ENCODE measurements around the gene PDZRN3. TPM values are rescaled to one million over a fixed set of nuclear protein-coding genes. Genes with fewer than 3 reads are reported as not detected.
A peak's percentile ranks its signal among the peaks of the same experiment; 100 is the strongest.

PDZRN3 gene
- total and polyA plus RNA-seq, 3 experiments from 2014 or later = not detected

GRCh38 chr3:73556520-73557372 lies 68.0 kb downstream of the PDZRN3 start:
- Mint-ChIP-seq H3K4me1 (no peaks in the 10 kb centered on the region), H3K27ac (no peak overlapping the region), H3K4me3 (no peak overlapping the region), H3K9me3 (peaks cover 0 to 5% (median 0%) of the 10 kb centered on the region in 5 donors), H3K27me3 (peaks cover 0 to 2% of the 10 kb centered on the region in 2 donors), H3K36me3 (no peaks in the 10 kb centered on the region)
- H3K27ac ChIP-seq (ENCODE audit: low read depth, low read length) = no peak overlapping the region
- no peak for DNase-seq
- H3K36me3 ChIP-seq (ENCODE audit: insufficient read depth, low read length) = no peaks in the 10 kb centered on the region
- no peaks in the 10 kb centered on the region for H3K4me1 ChIP-seq (ENCODE audit: insufficient read depth, low read length)
- H3K4me3 ChIP-seq (ENCODE audit: low read length) = no peak overlapping the region
- no peaks in the 10 kb centered on the region for H3K27me3 ChIP-seq (ENCODE audit: insufficient read depth, low read length, poor library complexity, severe bottlenecking)
- ChIA-PET POLR2A (no interaction called here), CTCF (no interaction called here)
- no peaks in the 10 kb centered on the region for H3K9me3 ChIP-seq (ENCODE audit: low read length)

DNA sequence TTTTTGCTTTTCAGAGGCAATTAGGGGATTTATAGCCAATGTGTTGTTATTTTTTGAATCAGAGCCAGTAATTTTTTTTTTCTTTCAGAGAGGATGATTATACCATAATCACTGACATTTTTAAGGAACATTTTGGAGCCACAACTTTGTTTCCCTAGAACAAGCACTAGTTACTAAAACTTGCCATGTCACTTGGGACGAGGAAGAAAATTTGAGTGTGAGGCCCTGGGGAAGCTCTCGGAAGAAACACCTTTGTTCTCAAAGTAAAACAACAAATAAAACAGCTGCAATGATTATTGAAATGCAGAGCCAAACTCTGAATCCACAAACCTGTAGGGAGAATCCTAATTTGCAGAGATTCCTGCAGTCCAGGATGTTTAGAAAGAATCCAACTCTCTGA lies 69.7 kb downstream of the PDZRN3 start:
- H3K9me3 ChIP-seq (ENCODE audit: low read length) = no peaks in the 10 kb centered on the region
- no peaks in the 10 kb centered on the region for H3K27me3 ChIP-seq (ENCODE audit: insufficient read depth, low read length, poor library complexity, severe bottlenecking)
- Mint-ChIP-seq H3K9me3 (peaks cover 0 to 4% (median 0%) of the 10 kb centered on the region in 5 donors), H3K4me3 (no peak overlapping the region), H3K27me3 (peaks cover 0 to 2% of the 10 kb centered on the region in 2 donors), H3K4me1 (no peaks in the 10 kb centered on the region), H3K27ac (no peak overlapping the region), H3K36me3 (no peaks in the 10 kb centered on the region)
- CTCF ChIA-PET = no interaction called here
- no peak overlapping the region for H3K27ac ChIP-seq (ENCODE audit: low read depth, low read length)
- POLR2A ChIA-PET = no interaction called here
- DNase-seq = no peak
- H3K4me3 ChIP-seq (ENCODE audit: low read length) = no peak overlapping the region
- H3K4me1 ChIP-seq (ENCODE audit: insufficient read depth, low read length) = no peaks in the 10 kb centered on the region
- no peaks in the 10 kb centered on the region for H3K36me3 ChIP-seq (ENCODE audit: insufficient read depth, low read length)

DNA sequence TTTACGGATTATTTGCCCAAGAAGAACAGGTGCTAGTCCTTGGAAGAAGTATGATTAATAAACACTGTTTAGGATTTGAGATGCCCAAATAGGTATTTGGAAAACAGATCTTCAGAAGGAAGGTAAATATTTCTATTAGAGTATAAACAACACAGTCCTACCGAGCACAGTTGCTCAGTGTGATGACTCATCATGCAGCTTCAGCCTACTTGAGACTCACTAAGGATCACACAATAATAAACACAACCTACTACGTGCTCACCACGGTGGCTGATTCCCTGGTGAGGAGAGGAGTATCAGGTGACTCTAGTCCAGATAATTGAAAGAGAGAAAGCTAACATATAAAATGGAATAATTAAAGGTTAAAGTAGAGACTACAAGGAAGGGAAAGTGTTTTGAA lies 72.0 kb downstream of the PDZRN3 start:
- no peaks in the 10 kb centered on the region for H3K36me3 Mint-ChIP-seq

DNA sequence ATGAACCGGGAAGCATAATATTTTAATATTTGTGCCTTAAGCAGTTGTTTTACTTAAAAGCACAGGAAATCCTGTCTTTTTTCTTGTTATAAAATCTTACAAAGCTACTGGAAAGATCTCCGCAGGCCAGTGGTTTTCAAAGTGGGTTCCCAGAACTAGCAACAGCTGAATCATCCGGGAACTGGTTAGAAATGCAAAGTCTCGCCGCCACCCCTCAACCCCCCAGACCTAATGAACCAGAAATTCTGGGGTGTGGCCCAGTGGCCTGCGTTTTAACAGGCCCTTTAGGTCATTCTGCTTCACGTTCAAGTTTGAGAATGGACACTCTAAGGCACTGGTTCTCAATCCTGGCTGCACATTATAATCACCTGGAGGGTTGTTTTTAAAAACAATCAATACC lies 74.7 kb downstream of the PDZRN3 start:
- no peak for DNase-seq
- ChIA-PET POLR2A (no interaction called here), CTCF (no interaction called here)
- Histone ChIP-seq H3K27ac (ENCODE audit: low read depth, low read length) (no peak overlapping the region), H3K9me3 (ENCODE audit: low read length) (no peaks in the 10 kb centered on the region), H3K36me3 (ENCODE audit: insufficient read depth, low read length) (no peaks in the 10 kb centered on the region), H3K4me1 (ENCODE audit: insufficient read depth, low read length) (no peaks in the 10 kb centered on the region), H3K27me3 (ENCODE audit: insufficient read depth, low read length, poor library complexity, severe bottlenecking) (no peaks in the 10 kb centered on the region), H3K4me3 (ENCODE audit: low read length) (no peak overlapping the region)
- Mint-ChIP-seq H3K27ac (no peak overlapping the region), H3K4me3 (no peak overlapping the region), H3K9me3 (peaks cover 0 to 4% (median 0%) of the 10 kb centered on the region in 5 donors), H3K36me3 (no peaks in the 10 kb centered on the region), H3K27me3 (peaks cover 0 to 2% of the 10 kb centered on the region in 2 donors), H3K4me1 (no peaks in the 10 kb centered on the region)

More for the DNA sequence above, 72.0 kb downstream of the PDZRN3 start:
- Histone ChIP-seq H3K27ac (ENCODE audit: low read depth, low read length) (no peak overlapping the region), H3K4me1 (ENCODE audit: insufficient read depth, low read length) (no peaks in the 10 kb centered on the region), H3K27me3 (ENCODE audit: insufficient read depth, low read length, poor library complexity, severe bottlenecking) (no peaks in the 10 kb centered on the region), H3K4me3 (ENCODE audit: low read length) (no peak overlapping the region), H3K36me3 (ENCODE audit: insufficient read depth, low read length) (no peaks in the 10 kb centered on the region), H3K9me3 (ENCODE audit: low read length) (no peaks in the 10 kb centered on the region)
- H3K27ac Mint-ChIP-seq = no peak overlapping the region
- H3K4me3 Mint-ChIP-seq = no peak overlapping the region
- peaks cover 0 to 2% of the 10 kb centered on the region in 2 donors for H3K27me3 Mint-ChIP-seq
- CTCF ChIA-PET = no interaction called here
- H3K9me3 Mint-ChIP-seq = peaks cover 0 to 4% (median 0%) of the 10 kb centered on the region in 5 donors
- no peaks in the 10 kb centered on the region for H3K4me1 Mint-ChIP-seq
- no peak for DNase-seq
- POLR2A ChIA-PET = no interaction called here

- POLR2A ChIA-PET = no interaction called here
- peak overlapping the region in 1 of 8 donors; percentile 76 for H3K27ac Mint-ChIP-seq
These were observed 75.6 kb downstream of the PDZRN3 start for GRCh38 chr3:73549051-73549600.

DNA sequence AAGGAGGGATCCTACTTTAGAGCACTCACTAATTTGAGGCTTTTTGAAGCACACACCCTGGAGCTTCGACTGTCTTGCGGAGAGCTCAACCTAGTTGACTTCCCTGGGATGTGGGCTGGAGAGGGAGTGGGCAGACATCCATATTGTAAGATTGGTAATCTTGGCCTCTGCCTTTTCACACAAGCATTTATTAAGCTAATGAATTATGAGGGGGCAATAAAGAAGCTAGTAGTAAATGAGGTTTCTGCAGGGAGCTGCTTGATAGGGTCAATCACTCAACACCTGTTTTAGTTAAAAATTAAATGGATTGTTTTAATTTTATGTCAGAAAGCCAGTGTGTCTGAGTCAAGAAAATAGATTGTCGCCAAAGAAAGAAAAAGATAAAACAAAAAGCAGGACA lies 76.3 kb downstream of the PDZRN3 start:
- Histone ChIP-seq H3K27ac (ENCODE audit: low read depth, low read length) (no peak overlapping the region), H3K9me3 (ENCODE audit: low read length) (no peaks in the 10 kb centered on the region), H3K4me3 (ENCODE audit: low read length) (no peak overlapping the region), H3K4me1 (ENCODE audit: insufficient read depth, low read length) (no peaks in the 10 kb centered on the region), H3K36me3 (ENCODE audit: insufficient read depth, low read length) (no peaks in the 10 kb centered on the region), H3K27me3 (ENCODE audit: insufficient read depth, low read length, poor library complexity, severe bottlenecking) (no peaks in the 10 kb centered on the region)
- Mint-ChIP-seq H3K36me3 (no peaks in the 10 kb centered on the region), H3K4me3 (no peak overlapping the region), H3K4me1 (no peaks in the 10 kb centered on the region), H3K27ac (no peak overlapping the region), H3K9me3 (peaks cover 0 to 2% (median 0%) of the 10 kb centered on the region in 5 donors), H3K27me3 (peaks cover 0 to 2% of the 10 kb centered on the region in 2 donors)
- POLR2A ChIA-PET = no interaction called here
- DNase-seq = no peak
- CTCF ChIA-PET = no interaction called here

More at GRCh38 chr3:73549051-73549600, 75.6 kb downstream of the PDZRN3 start:
- Mint-ChIP-seq H3K4me1 (no peaks in the 10 kb centered on the region), H3K4me3 (no peak overlapping the region), H3K36me3 (no peaks in the 10 kb centered on the region), H3K27me3 (peaks cover 0 to 2% of the 10 kb centered on the region in 2 donors), H3K9me3 (peaks cover 0 to 2% (median 0%) of the 10 kb centered on the region in 5 donors)
- Histone ChIP-seq H3K36me3 (ENCODE audit: insufficient read depth, low read length) (no peaks in the 10 kb centered on the region), H3K27ac (ENCODE audit: low read depth, low read length) (no peak overlapping the region), H3K27me3 (ENCODE audit: insufficient read depth, low read length, poor library complexity, severe bottlenecking) (no peaks in the 10 kb centered on the region), H3K4me3 (ENCODE audit: low read length) (no peak overlapping the region), H3K9me3 (ENCODE audit: low read length) (no peaks in the 10 kb centered on the region), H3K4me1 (ENCODE audit: insufficient read depth, low read length) (no peaks in the 10 kb centered on the region)
- no peak for DNase-seq
- CTCF ChIA-PET = no interaction called here

DNA sequence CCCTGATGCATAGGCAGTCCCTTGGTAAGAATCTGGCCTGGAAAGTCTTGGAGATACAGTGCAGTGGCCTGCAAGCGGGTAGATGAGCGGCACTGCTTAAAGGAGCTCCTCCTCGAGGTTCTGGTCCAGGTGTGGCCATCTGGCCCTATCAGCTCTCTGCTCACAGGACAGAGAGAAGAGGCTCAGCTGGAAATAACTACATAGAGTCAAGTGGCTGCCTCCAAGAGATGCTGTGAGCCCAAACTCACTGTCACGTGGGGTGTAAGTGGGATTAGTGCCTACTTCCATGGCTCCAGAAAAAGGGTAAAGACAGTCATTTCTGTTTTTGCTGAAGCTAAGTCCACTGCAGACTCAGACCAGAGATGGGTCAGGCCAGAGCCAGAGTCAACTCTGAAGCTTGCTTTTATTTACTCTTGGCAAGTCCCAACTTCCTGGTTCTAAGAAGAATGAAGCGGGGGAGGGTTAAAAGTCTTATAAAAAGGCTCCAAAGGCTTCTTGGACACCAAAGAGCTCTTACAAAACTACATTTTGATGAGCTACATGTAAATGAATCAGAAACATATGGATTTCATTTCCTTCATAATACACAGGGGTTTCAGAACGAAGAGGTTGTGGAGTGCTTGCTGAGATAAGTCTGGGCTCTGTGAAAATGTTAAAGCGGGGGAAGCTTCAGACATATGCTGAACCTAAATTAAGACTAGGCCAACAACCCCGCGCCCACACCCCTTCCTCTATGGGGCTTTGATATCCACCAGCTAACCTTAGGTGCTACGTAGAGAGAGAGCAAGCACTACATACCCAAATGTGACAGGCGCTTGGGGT lies 77.1 kb downstream of the PDZRN3 start:
- DNase-seq = no peak
- Histone ChIP-seq H3K4me3 (ENCODE audit: low read length) (no peak overlapping the region), H3K9me3 (ENCODE audit: low read length) (no peaks in the 10 kb centered on the region), H3K36me3 (ENCODE audit: insufficient read depth, low read length) (no peaks in the 10 kb centered on the region), H3K4me1 (ENCODE audit: insufficient read depth, low read length) (no peaks in the 10 kb centered on the region), H3K27ac (ENCODE audit: low read depth, low read length) (no peak overlapping the region), H3K27me3 (ENCODE audit: insufficient read depth, low read length, poor library complexity, severe bottlenecking) (no peaks in the 10 kb centered on the region)
- Mint-ChIP-seq H3K27me3 (no peaks in the 10 kb centered on the region), H3K4me3 (no peak overlapping the region), H3K27ac (no peak overlapping the region), H3K9me3 (peaks cover 0 to 2% (median 0%) of the 10 kb centered on the region in 5 donors), H3K36me3 (no peaks in the 10 kb centered on the region), H3K4me1 (no peaks in the 10 kb centered on the region)
- ChIA-PET CTCF (no interaction called here), POLR2A (no interaction called here)

DNA sequence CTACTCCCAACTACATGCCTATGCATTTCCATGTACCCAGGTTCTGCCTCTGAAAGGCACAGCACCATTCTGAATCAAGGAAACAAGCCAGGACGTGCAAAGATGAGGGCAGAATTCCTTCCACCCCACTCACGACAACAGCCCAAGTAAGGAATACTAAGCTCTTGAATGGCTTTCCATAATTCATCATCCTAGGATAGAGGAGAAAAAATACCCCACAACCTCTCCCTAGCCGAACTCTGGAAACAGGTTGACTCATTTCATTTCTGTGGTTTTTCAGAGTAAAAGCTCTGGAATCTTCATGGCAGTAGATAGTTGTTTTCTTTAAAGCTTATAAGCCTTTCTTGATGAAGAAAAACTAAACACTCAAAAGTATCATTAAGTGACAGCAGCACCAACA lies 77.8 kb downstream of the PDZRN3 start:
- CTCF ChIA-PET = no interaction called here

More for the DNA sequence above, 77.8 kb downstream of the PDZRN3 start:
- no peak overlapping the region for H3K4me3 Mint-ChIP-seq
- H3K36me3 ChIP-seq (ENCODE audit: insufficient read depth, low read length) = no peaks in the 10 kb centered on the region
- POLR2A ChIA-PET = no interaction called here
- no peak for DNase-seq
- H3K27me3 Mint-ChIP-seq = no peaks in the 10 kb centered on the region
- no peaks in the 10 kb centered on the region for H3K4me1 ChIP-seq (ENCODE audit: insufficient read depth, low read length)
- H3K4me3 ChIP-seq (ENCODE audit: low read length) = no peak overlapping the region
- no peaks in the 10 kb centered on the region for H3K4me1 Mint-ChIP-seq
- H3K27me3 ChIP-seq (ENCODE audit: insufficient read depth, low read length, poor library complexity, severe bottlenecking) = no peaks in the 10 kb centered on the region
- H3K36me3 Mint-ChIP-seq = no peaks in the 10 kb centered on the region
- H3K9me3 Mint-ChIP-seq = peaks cover 0 to 2% (median 0%) of the 10 kb centered on the region in 5 donors
- no peaks in the 10 kb centered on the region for H3K9me3 ChIP-seq (ENCODE audit: low read length)
- no peak overlapping the region for H3K27ac ChIP-seq (ENCODE audit: low read depth, low read length)
- no peak overlapping the region for H3K27ac Mint-ChIP-seq

All from CD8-positive, alpha-beta memory T cell (primary cell).